OCI-LY1 (cell line): ENCODE data around the gene SEMA3D.

ENCODE experiments used
- H2AFZ ChIP-seq: fragments of 200-600 bp; sonication (generic), shearing (Covaris generic); 2 replicates; pipeline ENCODE4 v1.6.0; 2014; ENCODE audit warnings: antibody characterized with exemption, mild to moderate bottlenecking, low read length
- H3F3A ChIP-seq: fragments of 200-600 bp; sonication (generic), shearing (Covaris generic); 2 replicates; pipeline ENCODE4 v1.6.0; 2014; ENCODE audit warnings: mild to moderate bottlenecking, antibody characterized with exemption, low read length, moderate library complexity; ENCODE audit not compliant: insufficient read depth
- H3K27ac ChIP-seq: fragments of 200-600 bp; sonication (generic); 2 replicates; pipeline ENCODE4 v1.5.1; 2014; ENCODE audit warnings: low read length, mixed run types, mild to moderate bottlenecking, low read depth; ENCODE audit not compliant: poor library complexity, severe bottlenecking
- H3K27me3 ChIP-seq: fragments of 200-600 bp; sonication (generic); 2 replicates; pipeline ENCODE4 v1.6.0; 2014; ENCODE audit warnings: antibody characterized with exemption, mild to moderate bottlenecking, low read length, moderate library complexity; ENCODE audit not compliant: insufficient read depth
- H3K36me3 ChIP-seq: fragments of 200-600 bp; sonication (generic); 2 replicates; pipeline ENCODE4 v1.6.1; 2014; ENCODE audit warnings: mild to moderate bottlenecking, antibody characterized with exemption, low read length, moderate library complexity, mixed read lengths; ENCODE audit not compliant: insufficient read depth
- H3K4me1 ChIP-seq: fragments of 200-600 bp; sonication (generic); 2 replicates; pipeline ENCODE4 v1.5.1; 2014; ENCODE audit warnings: mild to moderate bottlenecking, low read length, moderate library complexity; ENCODE audit not compliant: insufficient read depth, severe bottlenecking
- H3K4me2 ChIP-seq: fragments of 200-600 bp; sonication (generic), shearing (Covaris generic); 2 replicates; pipeline ENCODE4 v1.6.1; 2014; ENCODE audit warnings: low read length
- H3K4me3 ChIP-seq: fragments of 200-600 bp; sonication (generic); 2 replicates; pipeline ENCODE4 v1.5.1; 2014; ENCODE audit warnings: low read length, low read depth, mild to moderate bottlenecking, mixed read lengths; ENCODE audit not compliant: poor library complexity, severe bottlenecking
- H3K79me2 ChIP-seq: fragments of 200-600 bp; shearing (Covaris generic); 2 replicates; pipeline ENCODE4 v1.6.1; 2016; ENCODE audit warnings: mixed run types, low read length, mixed read lengths; ENCODE audit not compliant: insufficient read depth
- H3K9ac ChIP-seq: fragments of 200-600 bp; sonication (generic), shearing (Covaris generic); 2 replicates; pipeline ENCODE4 v1.6.1; 2014; ENCODE audit warnings: mild to moderate bottlenecking, low read length, mixed read lengths
- H3K9me2 ChIP-seq: fragments of 200-600 bp; sonication (generic), shearing (Covaris generic); 2 replicates; pipeline ENCODE4 v1.6.1; 2014; ENCODE audit warnings: low read depth, mild to moderate bottlenecking, low read length, mixed read lengths
- H3K9me3 ChIP-seq: fragments of 200-600 bp; shearing (Covaris generic); 2 replicates; pipeline ENCODE4 v1.6.1; 2014; ENCODE audit warnings: low read length, mixed read lengths
- H4K20me1 ChIP-seq: fragments of 200-600 bp; sonication (generic), shearing (Covaris generic); 2 replicates; pipeline ENCODE4 v1.6.0; 2016; ENCODE audit warnings: mild to moderate bottlenecking, low read length; ENCODE audit not compliant: insufficient read depth
- EZH2 ChIP-seq: fragments of 200-600 bp; sonication (generic), shearing (Covaris generic); IDR thresholded peaks from 2 replicates; pipeline ENCODE4 v1.8.0; 2017; ENCODE audit warnings: borderline replicate concordance, mixed run types, mild to moderate bottlenecking, antibody characterized with exemption, low read length, moderate library complexity, mixed read lengths
- TF ChIP-seq, protein P1 (sequence below): fragments of 200-600 bp; sonication (generic), shearing (Covaris generic); IDR thresholded peaks from 2 replicates; pipeline ENCODE4 v1.5.1; 2017; ENCODE audit warnings: mild to moderate bottlenecking, antibody characterized with exemption, low read length, moderate library complexity, mixed read lengths

The SEMA3D gene

GRCh38 chr7:85039196-85039923 is 147.5 kb downstream of the SEMA3D start:
- Histone ChIP-seq H3K36me3 (no peaks in the 10 kb centered on the region), H3K4me1 (no peaks in the 10 kb centered on the region), H3F3A (no peaks in the 10 kb centered on the region), H3K9me3 (no peaks in the 10 kb centered on the region), H3K27ac (no peak overlapping the region), H3K4me2 (no peak overlapping the region), H4K20me1 (no peaks in the 10 kb centered on the region), H2AFZ (no peak overlapping the region), H3K4me3 (no peak overlapping the region), H3K79me2 (no peaks in the 10 kb centered on the region), H3K9ac (no peak overlapping the region), H3K9me2 (no peaks in the 10 kb centered on the region), H3K27me3 (no peaks in the 10 kb centered on the region)
- TF ChIP-seq, protein P1, sequence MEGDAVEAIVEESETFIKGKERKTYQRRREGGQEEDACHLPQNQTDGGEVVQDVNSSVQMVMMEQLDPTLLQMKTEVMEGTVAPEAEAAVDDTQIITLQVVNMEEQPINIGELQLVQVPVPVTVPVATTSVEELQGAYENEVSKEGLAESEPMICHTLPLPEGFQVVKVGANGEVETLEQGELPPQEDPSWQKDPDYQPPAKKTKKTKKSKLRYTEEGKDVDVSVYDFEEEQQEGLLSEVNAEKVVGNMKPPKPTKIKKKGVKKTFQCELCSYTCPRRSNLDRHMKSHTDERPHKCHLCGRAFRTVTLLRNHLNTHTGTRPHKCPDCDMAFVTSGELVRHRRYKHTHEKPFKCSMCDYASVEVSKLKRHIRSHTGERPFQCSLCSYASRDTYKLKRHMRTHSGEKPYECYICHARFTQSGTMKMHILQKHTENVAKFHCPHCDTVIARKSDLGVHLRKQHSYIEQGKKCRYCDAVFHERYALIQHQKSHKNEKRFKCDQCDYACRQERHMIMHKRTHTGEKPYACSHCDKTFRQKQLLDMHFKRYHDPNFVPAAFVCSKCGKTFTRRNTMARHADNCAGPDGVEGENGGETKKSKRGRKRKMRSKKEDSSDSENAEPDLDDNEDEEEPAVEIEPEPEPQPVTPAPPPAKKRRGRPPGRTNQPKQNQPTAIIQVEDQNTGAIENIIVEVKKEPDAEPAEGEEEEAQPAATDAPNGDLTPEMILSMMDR, result no peak
- no peak for TF ChIP-seq EZH2

DNA sequence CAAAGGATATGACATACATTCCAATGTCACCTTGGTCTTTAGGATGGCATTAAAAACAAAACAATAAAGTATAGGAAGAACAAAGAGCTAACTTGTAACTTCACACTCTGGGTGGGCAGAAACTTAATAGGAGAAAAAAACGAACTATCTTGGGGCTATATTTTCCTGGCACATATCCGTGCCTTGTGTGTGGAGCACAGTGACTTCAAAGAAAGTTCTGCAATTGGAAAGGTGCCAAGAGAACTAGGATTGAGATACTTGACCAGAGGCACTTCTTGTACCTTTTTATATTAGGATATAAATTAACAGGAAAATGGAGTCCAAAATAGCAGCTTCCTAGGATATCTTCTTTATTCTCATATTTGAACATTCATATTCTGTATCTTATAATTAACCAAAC is 148.4 kb downstream of the SEMA3D start:
- Histone ChIP-seq H3K9me2 (no peaks in the 10 kb centered on the region), H3K9me3 (no peaks in the 10 kb centered on the region), H3K4me2 (no peak overlapping the region), H3K27ac (no peak overlapping the region), H3K9ac (no peak overlapping the region), H4K20me1 (no peaks in the 10 kb centered on the region), H3K4me3 (no peak overlapping the region), H3K36me3 (no peaks in the 10 kb centered on the region), H3F3A (no peaks in the 10 kb centered on the region), H3K27me3 (no peaks in the 10 kb centered on the region), H3K79me2 (no peaks in the 10 kb centered on the region), H3K4me1 (no peaks in the 10 kb centered on the region), H2AFZ (no peak overlapping the region)
- TF ChIP-seq, protein P1, result no peak
- no peak for TF ChIP-seq EZH2

DNA sequence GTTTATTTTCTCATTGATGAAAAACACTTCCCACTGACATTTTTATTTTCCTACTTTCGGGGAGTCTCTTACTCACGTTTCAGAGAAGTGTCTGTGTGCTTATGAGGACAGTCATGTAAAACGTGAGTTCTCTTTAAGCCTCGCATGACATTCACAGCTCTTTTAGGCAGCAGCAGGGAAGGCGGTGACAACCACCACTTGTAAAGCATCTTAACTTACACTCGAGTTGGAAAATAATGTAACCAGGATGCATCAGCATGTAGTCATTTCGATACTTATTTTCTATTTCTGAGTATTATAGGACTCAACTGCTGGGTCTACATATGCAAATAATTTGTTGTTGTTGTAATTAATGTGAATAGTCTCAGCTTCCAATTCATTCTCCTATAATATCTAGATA is 153.6 kb downstream of the SEMA3D start:
- H4K20me1 ChIP-seq, result no peaks in the 10 kb centered on the region
- H2AFZ ChIP-seq, result no peak overlapping the region
- no peaks in the 10 kb centered on the region for H3K9me2 ChIP-seq
- no peak overlapping the region for H3K9ac ChIP-seq
- H3K27ac ChIP-seq, result no peak overlapping the region
- H3K4me3 ChIP-seq, result no peak overlapping the region
- no peaks in the 10 kb centered on the region for H3K27me3 ChIP-seq
- H3F3A ChIP-seq, result no peaks in the 10 kb centered on the region
- no peaks in the 10 kb centered on the region for H3K4me1 ChIP-seq
- H3K9me3 ChIP-seq, result no peaks in the 10 kb centered on the region
- TF ChIP-seq, protein P1, result no peak
- TF ChIP-seq EZH2, result no peak
- no peak overlapping the region for H3K4me2 ChIP-seq
- no peaks in the 10 kb centered on the region for H3K79me2 ChIP-seq
- no peaks in the 10 kb centered on the region for H3K36me3 ChIP-seq
